K562 treated with DMSO at 1 percent for 4 hours (cell line): ENCODE results near the gene TMEM156. TPM values are rescaled to one million over a fixed set of nuclear protein-coding genes. Genes with fewer than 3 reads are reported as not detected.

ENCODE experiments used
- total RNA-seq: library from RNA; unstranded; fragments of 300-600 nt; gene quantifications from 2 replicates; pipeline ENCODE4 v1.2.3, GENCODE V29; 2022; ENCODE audit not compliant: insufficient read depth

Gene TMEM156
- 2.3 and 3.9 TPM in 2 replicates for total RNA-seq

DNA sequence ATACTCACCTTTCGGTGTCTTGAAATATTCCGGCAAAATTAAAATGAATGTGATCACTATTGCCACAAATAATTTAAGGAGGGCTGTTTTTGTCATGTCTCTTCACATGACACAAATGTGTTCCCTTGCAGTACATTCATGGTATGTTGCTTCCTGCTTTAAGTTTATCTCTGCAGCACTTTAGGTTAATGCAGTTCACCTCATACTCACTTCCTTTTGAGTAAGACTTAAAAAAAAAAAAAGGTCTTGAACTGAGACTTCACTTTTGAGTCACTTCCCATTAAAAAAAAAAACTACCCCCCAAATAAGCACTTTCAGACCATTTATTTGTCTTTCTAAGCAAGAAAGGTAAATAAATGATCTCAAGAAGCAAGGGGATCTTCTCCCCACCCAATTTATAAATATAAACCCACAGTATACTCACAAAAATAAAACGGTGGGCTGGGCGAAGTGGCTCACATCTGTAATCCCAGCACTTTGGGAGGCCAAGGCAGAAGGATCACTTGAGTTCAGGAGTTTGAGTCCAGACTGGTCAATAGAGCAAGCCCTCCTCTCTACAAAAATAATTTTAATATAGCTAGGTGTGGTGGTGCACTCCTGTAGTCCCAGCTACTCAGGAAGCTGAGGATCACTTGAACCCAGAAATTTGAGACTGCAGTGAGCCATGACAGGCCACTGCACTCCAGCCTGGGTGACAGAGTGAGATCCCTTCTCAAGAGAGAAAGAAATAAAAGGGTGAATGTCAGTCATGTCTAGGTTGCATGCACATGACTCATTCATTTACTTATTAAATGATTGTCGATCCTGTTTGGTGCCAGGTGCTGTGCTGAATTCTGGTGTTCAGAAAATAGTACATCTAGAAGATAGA is at the start of gene TMEM156:
Gene TMEM156, minus strand, starts transcription at position 192 of the 868 bp plus-strand sequence. Its CDS starts 96 bp downstream, at position 96.

DNA sequence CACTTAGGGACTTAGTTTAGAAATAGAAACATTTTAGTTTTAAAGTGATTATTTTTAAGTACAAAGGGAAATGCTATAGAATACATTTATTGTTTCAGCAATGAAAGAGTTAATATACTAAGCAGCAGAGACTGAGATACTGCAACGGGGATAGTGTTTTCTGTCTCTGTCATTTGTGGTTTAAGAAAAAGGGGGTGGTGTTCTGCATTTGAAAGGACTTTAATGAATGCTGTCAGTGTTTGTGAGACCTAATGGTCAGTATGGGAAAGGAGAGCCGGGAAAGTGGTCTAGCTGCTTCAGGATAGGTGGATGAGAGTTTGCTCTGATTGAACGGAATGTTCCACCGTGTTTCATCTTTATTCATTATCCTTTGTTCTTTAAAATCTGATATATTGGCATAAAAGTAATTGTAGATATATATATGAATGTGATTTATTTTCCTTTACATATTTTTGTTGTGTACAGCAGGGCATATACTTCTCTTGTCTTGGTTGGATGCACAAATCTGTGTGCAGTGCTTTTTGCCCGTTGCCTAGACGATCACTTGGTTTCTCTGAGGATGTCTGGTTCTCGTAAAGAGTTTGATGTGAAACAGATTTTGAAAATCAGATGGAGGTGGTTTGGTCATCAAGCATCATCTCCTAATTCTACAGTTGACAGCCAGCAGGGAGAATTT is 30.0 kb upstream of the TMEM156 start, which contains the start of gene KLHL5:
Gene KLHL5, plus strand, starts transcription at position 139 of the 676 bp plus-strand sequence. Its CDS starts 421 bp downstream, at position 560.

Other genes with a start within 250 kb of the TMEM156 start
- gene TLR10, start 249.4 kb downstream of the TMEM156 start, total RNA-seq, result not detected in 2 replicates
- not detected in 2 replicates for gene TLR1, start 227.6 kb downstream of the TMEM156 start, total RNA-seq
- 0.16 and 0.41 TPM in 2 replicates for gene TLR6, start 175.6 kb downstream of the TMEM156 start, total RNA-seq
- 10.6 and 13.0 TPM in 2 replicates for gene FAM114A1, start 164.6 kb downstream of the TMEM156 start, total RNA-seq
- 16.0 and 22.7 TPM in 2 replicates for gene KLHL5, start 29.8 kb upstream of the TMEM156 start, total RNA-seq
- 15.5 and 16.0 TPM in 2 replicates for gene WDR19, start 150.1 kb upstream of the TMEM156 start, total RNA-seq